Liver (tissue), 9 donors: ENCODE data around the gene EIF4G3. TPM values are rescaled to one million over a fixed set of nuclear protein-coding genes. Genes with fewer than 3 reads are reported as not detected.

Source experiments
- DNase-seq: peaks from one replicate; pipeline ENCODE4 v3.0.0-alpha.2; 2017; ENCODE audit warnings: low spot score
- H3K27ac ChIP-seq, 2 donors: one replicate each; pipeline ENCODE4 v1.7.0; 2013; ENCODE audit warnings: inconsistent platforms in 2 of 2, low read length in 2 of 2, control low read depth in 1 of 2, low read depth in 1 of 2, mild to moderate bottlenecking in 1 of 2
- H3K27me3 ChIP-seq, 4 donors: one replicate each; pipeline versions ENCODE4 v1.6.1 to v1.7.0; 2013; ENCODE audit warnings: low read length in 3 of 4, inconsistent platforms in 1 of 4, mild to moderate bottlenecking in 1 of 4, moderate library complexity in 1 of 4; ENCODE audit not compliant: control insufficient read depth in 4 of 4, insufficient read depth in 4 of 4
- H3K36me3 ChIP-seq, 4 donors: one replicate each; pipeline versions ENCODE4 v1.6.1 to v1.7.0; 2013; ENCODE audit warnings: low read length in 3 of 4, mild to moderate bottlenecking in 3 of 4, low read depth in 1 of 4, moderate library complexity in 1 of 4; ENCODE audit not compliant: control insufficient read depth in 4 of 4, insufficient read depth in 3 of 4
- H3K4me1 ChIP-seq, 4 donors: one replicate each; pipeline versions ENCODE4 v1.6.1 to v1.7.0; 2013; ENCODE audit warnings: low read length in 3 of 4, mild to moderate bottlenecking in 3 of 4, moderate library complexity in 1 of 4; ENCODE audit not compliant: control insufficient read depth in 4 of 4, insufficient read depth in 4 of 4
- H3K4me3 ChIP-seq, 3 donors: one replicate each; pipeline versions ENCODE4 v1.6.1 to v1.7.0; 2013; ENCODE audit warnings: low read length in 3 of 3, control low read depth in 1 of 3, low read depth in 1 of 3, mild to moderate bottlenecking in 1 of 3
- H3K9ac ChIP-seq, 2 donors: one replicate each; pipeline ENCODE4 v1.7.0; 2013; ENCODE audit warnings: low read length in 2 of 2, mild to moderate bottlenecking in 2 of 2, moderate library complexity in 2 of 2, control low read depth in 1 of 2, low read depth in 1 of 2
- H3K9me3 ChIP-seq, 4 donors: one replicate each; pipeline versions ENCODE4 v1.6.1 to v1.7.0; 2013; ENCODE audit warnings: low read length in 3 of 4; ENCODE audit not compliant: control insufficient read depth in 4 of 4
- EGR1 ChIP-seq, 2 donors: IDR thresholded peaks; 2 replicates each; pipeline ENCODE4 v1.6.1; 2016 to 2018; ENCODE audit warnings: antibody characterized with exemption in 2 of 2, low read depth in 2 of 2
- FOXA1 ChIP-seq: IDR thresholded peaks from 2 replicates; pipeline ENCODE4 v1.6.1; 2016; ENCODE audit warnings: antibody characterized with exemption
- FOXA2 ChIP-seq: IDR thresholded peaks from 2 replicates; pipeline ENCODE4 v1.6.1; 2016; ENCODE audit warnings: antibody characterized with exemption
- GABPA ChIP-seq, 2 donors: IDR thresholded peaks in 1 of 2; conservative IDR thresholded peaks in 1 of 2; 2 replicates each; pipeline ENCODE4 v1.6.1; 2016; ENCODE audit warnings: antibody characterized with exemption in 2 of 2, mild to moderate bottlenecking in 1 of 2, moderate library complexity in 1 of 2
- HNF4A ChIP-seq, 2 donors: conservative IDR thresholded peaks; 2 replicates each; pipeline ENCODE4 v1.6.1; 2016; ENCODE audit warnings: antibody characterized with exemption in 2 of 2, mild to moderate bottlenecking in 2 of 2
- HNF4G ChIP-seq: IDR thresholded peaks from 2 replicates; pipeline ENCODE4 v1.6.1; 2016; ENCODE audit warnings: antibody characterized with exemption
- JUND ChIP-seq, 2 donors: IDR thresholded peaks; 2 replicates each; pipeline ENCODE4 v1.6.1; 2016; ENCODE audit warnings: antibody characterized with exemption in 2 of 2
- NR2F2 ChIP-seq: IDR thresholded peaks from 2 replicates; pipeline ENCODE4 v1.6.1; 2016; ENCODE audit warnings: antibody characterized with exemption
- RAD21 ChIP-seq, 2 donors: IDR thresholded peaks; 2 replicates each; pipeline ENCODE4 v1.6.1; 2016; ENCODE audit warnings: antibody characterized with exemption in 2 of 2, mild to moderate bottlenecking in 2 of 2
- REST ChIP-seq: IDR thresholded peaks from 2 replicates; pipeline ENCODE4 v1.6.1; 2016; ENCODE audit warnings: antibody characterized with exemption, mild to moderate bottlenecking
- RXRA ChIP-seq, 2 donors: IDR thresholded peaks; 2 replicates each; pipeline ENCODE4 v1.6.1; 2017 to 2018; ENCODE audit warnings: antibody characterized with exemption in 2 of 2, mild to moderate bottlenecking in 1 of 2
- SP1 ChIP-seq: IDR thresholded peaks from 2 replicates; pipeline ENCODE4 v1.6.1; 2018; ENCODE audit warnings: antibody characterized with exemption, mild to moderate bottlenecking
- TAF1 ChIP-seq: conservative IDR thresholded peaks from 2 replicates; pipeline ENCODE4 v1.6.1; 2016; ENCODE audit warnings: antibody characterized with exemption, mild to moderate bottlenecking
- WGBS: extraction: QIAGEN DNeasy Blood & Tissue Kit; methylation state at CpG from one replicate; pipeline ENCODE4 v1.1.7; 2013; 5-methylcytosine and 5-hydroxymethylcytosine counted together
- polyA plus RNA-seq, 2 donors: library from polyadenylated mRNA; stranded (reverse) in 1 of 2; unstranded in 1 of 2; fragments of 200-250 nt in 1 of 2; fragments of >200 nt in 1 of 2; fragmentation: Nextera tagmentation in 1 of 2; extraction: Ambion mirVana in 1 of 2; gene quantifications; one replicate each; pipeline versions ENCODE4 v1.2.1 to v1.2.3, GENCODE V29; 2013 to 2015
- total RNA-seq, 2 donors: library from RNA; depleted of rRNA; stranded (reverse); fragments of >200 nt; gene quantifications; one replicate each; pipeline ENCODE4 v1.2.3, GENCODE V29; 2014
- TF ChIP-seq, protein P1 (sequence below): IDR thresholded peaks from 2 replicates; pipeline ENCODE4 v1.6.1; 2016; ENCODE audit warnings: antibody characterized with exemption
- TF ChIP-seq, protein P2 (sequence below): fragments of 150-350 bp; IDR thresholded peaks from 2 replicates; pipeline ENCODE4 v1.5.1; 2017; ENCODE audit warnings: improper control_type of control experiment, low read depth, low read length; ENCODE audit not compliant: missing input control
- TF ChIP-seq, protein P3 (sequence below): IDR thresholded peaks from 2 replicates; pipeline ENCODE4 v1.6.1; 2016; ENCODE audit warnings: antibody characterized with exemption
- TF ChIP-seq, protein P4 (sequence below): IDR thresholded peaks from 2 replicates; pipeline ENCODE4 v1.6.1; 2016; ENCODE audit warnings: antibody characterized with exemption
- donor health status: healthy.
- donor health status: healthy.
- donor health status: healthy.
- donor health status: healthy.
- donor health status: healthy.

The EIF4G3 gene
- total and polyA plus RNA-seq, 4 donors: 7.6 to 22.8 (median 11.7) TPM

DNA sequence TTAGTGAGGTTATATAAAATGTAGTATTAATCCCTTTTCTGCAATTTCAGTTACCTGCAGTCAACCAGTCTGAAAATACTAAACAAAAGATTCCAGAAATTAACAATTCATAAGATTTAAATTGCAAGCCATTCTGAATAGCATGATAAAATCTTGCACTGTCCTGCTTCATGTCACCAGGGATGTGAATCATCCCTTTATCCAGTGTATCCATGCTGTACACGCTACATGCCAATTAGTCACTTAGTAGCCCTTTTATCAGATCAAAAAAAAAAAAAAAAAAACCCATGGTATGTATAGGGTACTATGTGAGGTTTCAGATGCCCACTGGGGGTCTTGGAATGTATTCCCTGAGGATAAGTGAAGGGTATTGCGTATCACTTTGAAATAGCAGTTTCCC is 198.3 kb downstream of the EIF4G3 start:
- no peak for TF ChIP-seq TAF1
- TF ChIP-seq, protein P1, sequence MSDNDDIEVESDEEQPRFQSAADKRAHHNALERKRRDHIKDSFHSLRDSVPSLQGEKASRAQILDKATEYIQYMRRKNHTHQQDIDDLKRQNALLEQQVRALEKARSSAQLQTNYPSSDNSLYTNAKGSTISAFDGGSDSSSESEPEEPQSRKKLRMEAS: no peak
- TF ChIP-seq JUND (IDR thresholded peaks at IDR 0.05): no peak
- no peak overlapping the region for H3K4me3 ChIP-seq
- 97% methylated on average over 2 of the region's 2 CpGs for WGBS
- peaks cover 0 to 2% (median 0%) of the 10 kb centered on the region in 4 donors for H3K4me1 ChIP-seq
- no peak for DNase-seq
- no peaks in the 10 kb centered on the region for H3K9me3 ChIP-seq
- H3K36me3 ChIP-seq: no peaks in the 10 kb centered on the region
- H3K27me3 ChIP-seq: no peaks in the 10 kb centered on the region
- no peak overlapping the region for H3K9ac ChIP-seq
- no peak overlapping the region for H3K27ac ChIP-seq

DNA sequence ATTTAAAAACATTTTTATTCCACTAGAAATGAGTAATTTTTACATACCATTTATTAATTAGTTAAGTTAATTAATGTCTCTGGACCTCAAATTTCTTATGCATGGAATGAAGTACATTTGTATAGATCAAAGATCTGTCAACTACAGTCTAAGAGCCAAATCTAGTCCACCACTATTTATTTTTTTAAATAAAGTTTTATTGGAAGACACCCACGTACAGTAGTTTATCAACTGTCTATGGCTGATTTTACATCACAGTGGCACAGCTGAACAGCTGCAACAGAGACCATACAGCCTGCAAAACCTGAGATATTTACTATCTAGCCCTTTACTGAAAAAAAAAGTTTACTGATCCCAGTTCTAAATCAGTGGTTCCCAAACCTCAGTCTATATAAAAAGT is 201.0 kb downstream of the EIF4G3 start:
- peaks cover 0 to 13% (median 5%) of the 10 kb centered on the region in 4 donors for H3K36me3 ChIP-seq
- no peak overlapping the region for H3K27ac ChIP-seq
- no peaks in the 10 kb centered on the region for H3K27me3 ChIP-seq
- no peak overlapping the region for H3K9ac ChIP-seq
- no peaks in the 10 kb centered on the region for H3K9me3 ChIP-seq
- no peak for DNase-seq
- WGBS: 93% methylated on average over 1 of the region's 1 CpG
- TF ChIP-seq REST (no peak), NR2F2 (no peak), RXRA (IDR thresholded peaks at IDR 0.05) (no peak), FOXA2 (no peak), RAD21 (IDR thresholded peaks at IDR 0.05) (no peak)
- H3K4me1 ChIP-seq: no peaks in the 10 kb centered on the region
- no peak overlapping the region for H3K4me3 ChIP-seq

- Histone ChIP-seq H3K36me3 (peaks cover 0 to 13% (median 5%) of the 10 kb centered on the region in 4 donors), H3K4me3 (no peak overlapping the region), H3K9ac (no peak overlapping the region), H3K27me3 (no peaks in the 10 kb centered on the region), H3K4me1 (no peaks in the 10 kb centered on the region), H3K9me3 (no peaks in the 10 kb centered on the region), H3K27ac (no peak overlapping the region)
- DNase-seq: no peak
- no peak for TF ChIP-seq FOXA2
- TF ChIP-seq EGR1 (IDR thresholded peaks at IDR 0.05; ENCODE audit: low read depth in 2 of 2): no peak
- TF ChIP-seq, protein P2, sequence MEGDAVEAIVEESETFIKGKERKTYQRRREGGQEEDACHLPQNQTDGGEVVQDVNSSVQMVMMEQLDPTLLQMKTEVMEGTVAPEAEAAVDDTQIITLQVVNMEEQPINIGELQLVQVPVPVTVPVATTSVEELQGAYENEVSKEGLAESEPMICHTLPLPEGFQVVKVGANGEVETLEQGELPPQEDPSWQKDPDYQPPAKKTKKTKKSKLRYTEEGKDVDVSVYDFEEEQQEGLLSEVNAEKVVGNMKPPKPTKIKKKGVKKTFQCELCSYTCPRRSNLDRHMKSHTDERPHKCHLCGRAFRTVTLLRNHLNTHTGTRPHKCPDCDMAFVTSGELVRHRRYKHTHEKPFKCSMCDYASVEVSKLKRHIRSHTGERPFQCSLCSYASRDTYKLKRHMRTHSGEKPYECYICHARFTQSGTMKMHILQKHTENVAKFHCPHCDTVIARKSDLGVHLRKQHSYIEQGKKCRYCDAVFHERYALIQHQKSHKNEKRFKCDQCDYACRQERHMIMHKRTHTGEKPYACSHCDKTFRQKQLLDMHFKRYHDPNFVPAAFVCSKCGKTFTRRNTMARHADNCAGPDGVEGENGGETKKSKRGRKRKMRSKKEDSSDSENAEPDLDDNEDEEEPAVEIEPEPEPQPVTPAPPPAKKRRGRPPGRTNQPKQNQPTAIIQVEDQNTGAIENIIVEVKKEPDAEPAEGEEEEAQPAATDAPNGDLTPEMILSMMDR: no peak
- TF ChIP-seq, protein P3, sequence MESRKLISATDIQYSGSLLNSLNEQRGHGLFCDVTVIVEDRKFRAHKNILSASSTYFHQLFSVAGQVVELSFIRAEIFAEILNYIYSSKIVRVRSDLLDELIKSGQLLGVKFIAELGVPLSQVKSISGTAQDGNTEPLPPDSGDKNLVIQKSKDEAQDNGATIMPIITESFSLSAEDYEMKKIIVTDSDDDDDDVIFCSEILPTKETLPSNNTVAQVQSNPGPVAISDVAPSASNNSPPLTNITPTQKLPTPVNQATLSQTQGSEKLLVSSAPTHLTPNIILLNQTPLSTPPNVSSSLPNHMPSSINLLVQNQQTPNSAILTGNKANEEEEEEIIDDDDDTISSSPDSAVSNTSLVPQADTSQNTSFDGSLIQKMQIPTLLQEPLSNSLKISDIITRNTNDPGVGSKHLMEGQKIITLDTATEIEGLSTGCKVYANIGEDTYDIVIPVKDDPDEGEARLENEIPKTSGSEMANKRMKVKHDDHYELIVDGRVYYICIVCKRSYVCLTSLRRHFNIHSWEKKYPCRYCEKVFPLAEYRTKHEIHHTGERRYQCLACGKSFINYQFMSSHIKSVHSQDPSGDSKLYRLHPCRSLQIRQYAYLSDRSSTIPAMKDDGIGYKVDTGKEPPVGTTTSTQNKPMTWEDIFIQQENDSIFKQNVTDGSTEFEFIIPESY: no peak
- no peak for TF ChIP-seq RAD21 (IDR thresholded peaks at IDR 0.05)
- no peak for TF ChIP-seq SP1
- no peak for TF ChIP-seq GABPA (IDR thresholded peaks at IDR 0.05 in 1 of 2, conservative IDR thresholded peaks at IDR 0.05 in 1 of 2)
- no peak for TF ChIP-seq REST
- TF ChIP-seq JUND (IDR thresholded peaks at IDR 0.05): no peak
- no peak for TF ChIP-seq HNF4G
- no peak for TF ChIP-seq HNF4A (conservative IDR thresholded peaks at IDR 0.05)
- no peak for TF ChIP-seq FOXA1
- TF ChIP-seq NR2F2: no peak
- TF ChIP-seq, protein P4, sequence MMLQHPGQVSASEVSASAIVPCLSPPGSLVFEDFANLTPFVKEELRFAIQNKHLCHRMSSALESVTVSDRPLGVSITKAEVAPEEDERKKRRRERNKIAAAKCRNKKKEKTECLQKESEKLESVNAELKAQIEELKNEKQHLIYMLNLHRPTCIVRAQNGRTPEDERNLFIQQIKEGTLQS: no peak
- TF ChIP-seq, protein P1: no peak
Observed at GRCh38 chr1:20974951-20975350, 201.7 kb downstream of the EIF4G3 start.
